Neuronal stem cell (in vitro differentiated cells): ENCODE results near the gene ARHGDIB.

Experiments
- DNase-seq: peaks from one replicate; pipeline ENCODE4 v3.0.0-alpha.2; 2013; ENCODE audit warnings: low spot score
- H2AFZ ChIP-seq: one replicate; pipeline ENCODE4 v1.6.1; 2013; ENCODE audit warnings: mild to moderate bottlenecking, low read length, inconsistent platforms
- H2AK5ac ChIP-seq: 2 replicates; pipeline ENCODE4 v1.6.1; 2013; ENCODE audit warnings: low read depth, mild to moderate bottlenecking, inconsistent platforms, low read length, moderate library complexity, mixed read lengths
- H2BK120ac ChIP-seq: 2 replicates; pipeline ENCODE4 v1.6.1; 2013; ENCODE audit warnings: low read depth, mild to moderate bottlenecking, inconsistent platforms, low read length, moderate library complexity, mixed read lengths
- H2BK12ac ChIP-seq: one replicate; pipeline ENCODE4 v1.6.1; 2013; ENCODE audit warnings: low read length, inconsistent platforms
- H2BK15ac ChIP-seq: 2 replicates; pipeline ENCODE4 v1.6.1; 2013; ENCODE audit warnings: mild to moderate bottlenecking, low read length, inconsistent platforms, mixed read lengths
- H2BK5ac ChIP-seq: one replicate; pipeline ENCODE4 v1.6.1; 2013; ENCODE audit warnings: inconsistent platforms, mild to moderate bottlenecking, low read length, moderate library complexity
- H3K14ac ChIP-seq: one replicate; pipeline ENCODE4 v1.6.1; 2013; ENCODE audit warnings: low read length, inconsistent platforms
- H3K18ac ChIP-seq: 2 replicates; pipeline ENCODE4 v1.6.1; 2013; ENCODE audit warnings: low read length, inconsistent platforms
- H3K23ac ChIP-seq: 2 replicates; pipeline ENCODE4 v1.6.1; 2013; ENCODE audit warnings: low read depth, mild to moderate bottlenecking, mixed read lengths, low read length, inconsistent platforms; ENCODE audit not compliant: poor library complexity
- H3K27ac ChIP-seq: replicated peaks from 3 replicates; pipeline ENCODE4 v1.5.1; 2013; ENCODE audit warnings: low read length, inconsistent platforms
- H3K27me3 ChIP-seq, 3 experiments: 2 replicates each; pipeline ENCODE4 v1.6.1; 2013; ENCODE audit warnings: low read length in 3 of 3, mild to moderate bottlenecking in 2 of 3, inconsistent platforms in 1 of 3, low read depth in 1 of 3, mixed read lengths in 1 of 3, moderate library complexity in 1 of 3; ENCODE audit not compliant: control insufficient read depth in 3 of 3, insufficient read depth in 3 of 3
- H3K36me3 ChIP-seq, 2 donors: replicated peaks in 1 of 2; 2 replicates each; pipeline ENCODE4 v1.6.1; 2013; ENCODE audit warnings: low read length in 2 of 2; ENCODE audit not compliant: control insufficient read depth in 2 of 2, insufficient read depth in 2 of 2
- H3K4ac ChIP-seq: 2 replicates; pipeline ENCODE4 v1.6.1; 2013; ENCODE audit warnings: inconsistent platforms, mild to moderate bottlenecking, low read length, moderate library complexity
- H3K4me1 ChIP-seq, 2 donors: 1 replicate in 1 of 2; 2 replicates in 1 of 2; pipeline ENCODE4 v1.6.1; 2013; ENCODE audit warnings: low read length in 2 of 2, low read depth in 1 of 2; ENCODE audit not compliant: control insufficient read depth in 2 of 2, insufficient read depth in 1 of 2
- H3K4me2 ChIP-seq: one replicate; pipeline ENCODE4 v1.6.1; 2013; ENCODE audit warnings: mild to moderate bottlenecking, low read length, inconsistent platforms; ENCODE audit not compliant: insufficient read depth, poor library complexity, severe bottlenecking
- H3K4me3 ChIP-seq, 2 donors: 2 replicates each; pipeline ENCODE4 v1.5.1; 2013; ENCODE audit warnings: low read length in 2 of 2, mild to moderate bottlenecking in 2 of 2, inconsistent platforms in 1 of 2, moderate library complexity in 1 of 2
- H3K79me1 ChIP-seq: one replicate; pipeline ENCODE4 v1.6.1; 2013; ENCODE audit warnings: low read depth, mild to moderate bottlenecking, inconsistent platforms, low read length, moderate library complexity
- H3K9ac ChIP-seq: one replicate; pipeline ENCODE4 v1.6.1; 2013; ENCODE audit warnings: mild to moderate bottlenecking, low read depth, low read length, inconsistent platforms; ENCODE audit not compliant: poor library complexity
- H3K9me3 ChIP-seq, 2 donors: replicated peaks in 1 of 2; 2 replicates each; pipeline versions ENCODE3 to v1.6.1; 2013; ENCODE audit warnings: low read length in 2 of 2, mild to moderate bottlenecking in 2 of 2, inconsistent platforms in 1 of 2, low read depth in 1 of 2, mixed read lengths in 1 of 2, moderate library complexity in 1 of 2; ENCODE audit not compliant: control insufficient read depth in 2 of 2, insufficient read depth in 1 of 2
- H4K8ac ChIP-seq: one replicate; pipeline ENCODE4 v1.6.1; 2013; ENCODE audit warnings: low read depth, mild to moderate bottlenecking, inconsistent platforms, low read length, moderate library complexity
- H4K91ac ChIP-seq: one replicate; pipeline ENCODE4 v1.6.1; 2013; ENCODE audit warnings: low read length, low read depth, mild to moderate bottlenecking, inconsistent platforms; ENCODE audit not compliant: poor library complexity
- WGBS, 2 donors: extraction: QIAGEN DNeasy Blood & Tissue Kit; methylation state at CpG; one replicate each; pipeline ENCODE4 v1.1.7; 2013; ENCODE audit warnings: missing lambda C conversion rate in 2 of 2, mixed read lengths in 1 of 2; ENCODE audit not compliant: insufficient read length in 2 of 2, insufficient replicate concordance in 1 of 2; ENCODE audit errors: extremely low coverage in 2 of 2; 5-methylcytosine and 5-hydroxymethylcytosine counted together

The ARHGDIB gene

GRCh38 chr12:15004421-15004820 lies 43.0 kb upstream of the ARHGDIB start:
- Histone ChIP-seq H2BK12ac (no peak overlapping the region), H3K4me2 (no peak overlapping the region), H3K36me3 (no peaks in the 10 kb centered on the region), H3K27ac (no peak overlapping the region), H3K27me3 (peaks cover 0 to 20% (median 0%) of the 10 kb centered on the region in 3 experiments), H3K9me3 (no peaks in the 10 kb centered on the region), H2BK5ac (no peak overlapping the region), H3K18ac (no peak overlapping the region), H4K8ac (no peak overlapping the region), H3K4me3 (no peak overlapping the region), H3K4me1 (peaks cover 0 to 8% of the 10 kb centered on the region in 2 donors), H3K79me1 (no peaks in the 10 kb centered on the region), H3K4ac (no peak overlapping the region), H2BK120ac (no peak overlapping the region), H3K23ac (no peak overlapping the region), H3K14ac (no peak overlapping the region), H2AFZ (no peak overlapping the region), H2AK5ac (no peak overlapping the region), H4K91ac (no peak overlapping the region), H2BK15ac (no peak overlapping the region), H3K9ac (no peak overlapping the region)
- no peak for DNase-seq
- WGBS, 2 donors = no CpG with 5 or more reads among the region's 2 CpGs

GRCh38 chr12:15001733-15002382 lies 40.5 kb upstream of the ARHGDIB start:
- no peak overlapping the region for H3K18ac ChIP-seq
- no peak overlapping the region for H4K91ac ChIP-seq
- no peak overlapping the region for H3K9ac ChIP-seq
- H3K79me1 ChIP-seq = no peaks in the 10 kb centered on the region
- no peaks in the 10 kb centered on the region for H3K36me3 ChIP-seq
- peaks cover 0 to 20% (median 0%) of the 10 kb centered on the region in 3 experiments for H3K27me3 ChIP-seq
- no peak overlapping the region for H2AK5ac ChIP-seq
- no peak overlapping the region for H4K8ac ChIP-seq
- H2AFZ ChIP-seq = peak overlapping the region; percentile 7
- H2BK15ac ChIP-seq = no peak overlapping the region
- DNase-seq = no peak
- no CpG with 5 or more reads among the region's 6 CpGs for WGBS, 2 donors
- peaks cover 0 to 8% of the 10 kb centered on the region in 2 donors for H3K4me1 ChIP-seq
- H2BK12ac ChIP-seq = no peak overlapping the region
- H2BK120ac ChIP-seq = no peak overlapping the region
- H3K14ac ChIP-seq = no peak overlapping the region
- no peak overlapping the region for H3K4me3 ChIP-seq
- H3K27ac ChIP-seq = no peak overlapping the region
- H3K23ac ChIP-seq = no peak overlapping the region
- no peak overlapping the region for H3K4me2 ChIP-seq
- H2BK5ac ChIP-seq = no peak overlapping the region
- H3K9me3 ChIP-seq = no peaks in the 10 kb centered on the region
- H3K4ac ChIP-seq = no peak overlapping the region

GRCh38 chr12:15000575-15000974 lies 39.2 kb upstream of the ARHGDIB start:
- Histone ChIP-seq H4K8ac (no peak overlapping the region), H3K14ac (no peak overlapping the region), H3K9ac (no peak overlapping the region), H3K23ac (no peak overlapping the region), H3K9me3 (no peaks in the 10 kb centered on the region), H3K27me3 (peaks cover 0 to 20% (median 0%) of the 10 kb centered on the region in 3 experiments), H2BK12ac (no peak overlapping the region), H3K36me3 (no peaks in the 10 kb centered on the region), H2BK120ac (no peak overlapping the region), H3K4me2 (no peak overlapping the region), H2AFZ (no peak overlapping the region), H3K4me3 (no peak overlapping the region), H3K79me1 (no peaks in the 10 kb centered on the region), H2BK5ac (no peak overlapping the region), H3K4ac (no peak overlapping the region), H2AK5ac (no peak overlapping the region), H3K4me1 (peaks cover 0 to 8% of the 10 kb centered on the region in 2 donors), H2BK15ac (no peak overlapping the region), H3K27ac (no peak overlapping the region), H4K91ac (no peak overlapping the region), H3K18ac (no peak overlapping the region)
- no peak for DNase-seq
- no CpG with 5 or more reads among the region's 2 CpGs for WGBS, 2 donors

GRCh38 chr12:14999695-15000365 lies 38.4 kb upstream of the ARHGDIB start:
- Histone ChIP-seq H2AFZ (no peak overlapping the region), H3K4me3 (no peak overlapping the region), H2BK15ac (no peak overlapping the region), H2BK12ac (no peak overlapping the region), H4K8ac (no peak overlapping the region), H3K9ac (no peak overlapping the region), H3K23ac (no peak overlapping the region), H3K9me3 (no peaks in the 10 kb centered on the region), H2BK5ac (no peak overlapping the region), H3K4ac (no peak overlapping the region), H3K14ac (no peak overlapping the region), H2BK120ac (no peak overlapping the region), H3K27me3 (peaks cover 0 to 16% (median 0%) of the 10 kb centered on the region in 3 experiments), H3K36me3 (no peaks in the 10 kb centered on the region), H4K91ac (no peak overlapping the region), H3K79me1 (no peaks in the 10 kb centered on the region), H3K27ac (no peak overlapping the region), H2AK5ac (no peak overlapping the region), H3K18ac (no peak overlapping the region), H3K4me1 (peaks cover 0 to 8% of the 10 kb centered on the region in 2 donors), H3K4me2 (no peak overlapping the region)
- no peak for DNase-seq
- WGBS, 2 donors = no CpG with 5 or more reads among the region's 2 CpGs
